Ovary (tissue), 3 donors: ENCODE data around the gene TVP23B.
"Not testable (repeated sequence)": the region's sequence is repeated elsewhere in the genome, so short reads cannot be mapped to it uniquely, and the experiment has no call there.

Experiments
- EP300 ChIP-seq: sonication (generic); formaldehyde crosslinking; IDR thresholded peaks from one replicate; pipeline ENCODE4 v1.6.1; 2017; ENCODE audit warnings: antibody characterized with exemption
- POLR2A ChIP-seq: fragments of 450-650 bp; IDR thresholded peaks from one replicate; pipeline ENCODE4 v1.6.1; 2017; ENCODE audit warnings: antibody characterized with exemption, mild to moderate bottlenecking, moderate library complexity
- TF ChIP-seq, protein P1 (sequence below), 3 donors: fragments of 450-650 bp in 2 of 3; fragments of 200-600 bp in 1 of 3; IDR thresholded peaks; one replicate each; pipeline versions ENCODE4 v1.5.1 to v1.8.0; 2016 to 2022; ENCODE audit warnings: antibody characterized with exemption in 3 of 3, mild to moderate bottlenecking in 1 of 3
- donor health status: DM: no; HTN: no; CAD: no.

- TF ChIP-seq, protein P1, sequence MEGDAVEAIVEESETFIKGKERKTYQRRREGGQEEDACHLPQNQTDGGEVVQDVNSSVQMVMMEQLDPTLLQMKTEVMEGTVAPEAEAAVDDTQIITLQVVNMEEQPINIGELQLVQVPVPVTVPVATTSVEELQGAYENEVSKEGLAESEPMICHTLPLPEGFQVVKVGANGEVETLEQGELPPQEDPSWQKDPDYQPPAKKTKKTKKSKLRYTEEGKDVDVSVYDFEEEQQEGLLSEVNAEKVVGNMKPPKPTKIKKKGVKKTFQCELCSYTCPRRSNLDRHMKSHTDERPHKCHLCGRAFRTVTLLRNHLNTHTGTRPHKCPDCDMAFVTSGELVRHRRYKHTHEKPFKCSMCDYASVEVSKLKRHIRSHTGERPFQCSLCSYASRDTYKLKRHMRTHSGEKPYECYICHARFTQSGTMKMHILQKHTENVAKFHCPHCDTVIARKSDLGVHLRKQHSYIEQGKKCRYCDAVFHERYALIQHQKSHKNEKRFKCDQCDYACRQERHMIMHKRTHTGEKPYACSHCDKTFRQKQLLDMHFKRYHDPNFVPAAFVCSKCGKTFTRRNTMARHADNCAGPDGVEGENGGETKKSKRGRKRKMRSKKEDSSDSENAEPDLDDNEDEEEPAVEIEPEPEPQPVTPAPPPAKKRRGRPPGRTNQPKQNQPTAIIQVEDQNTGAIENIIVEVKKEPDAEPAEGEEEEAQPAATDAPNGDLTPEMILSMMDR (IDR thresholded peaks at IDR 0.05) = not testable (repeated sequence)
- TF ChIP-seq POLR2A, EP300: not testable (repeated sequence)
These were observed 37.1 kb upstream of the TVP23B start, which contains the start of gene FBXW10 for GRCh38 chr17:18743699-18744421.
